HepG2 (cell line): Measurements from ENCODE around the gene PCYT2. TPM values are rescaled to one million over a fixed set of nuclear protein-coding genes. Genes with fewer than 3 reads are reported as not detected.

Experiments used
- CREM ChIP-seq, 2 experiments: sonication (generic) in 1 of 2; formaldehyde crosslinking in 1 of 2; IDR thresholded peaks; 2 replicates each; pipeline versions ENCODE4 v1.4.0 to v1.6.1; 2016 to 2020; ENCODE audit warnings: antibody characterized with exemption in 1 of 2, mild to moderate bottlenecking in 1 of 2, missing genetic modification reagents in 1 of 2
- NFKBIZ ChIP-seq: IDR thresholded peaks from 2 replicates; pipeline ENCODE4 v1.6.1; 2018; ENCODE audit warnings: missing genetic modification reagents, missing compliant biosample characterization
- PLRG1 ChIP-seq: fragments of 450-650 bp; conservative IDR thresholded peaks from 2 replicates; pipeline ENCODE4 v1.6.1; 2016
- U2AF2 ChIP-seq: fragments of 200-400 bp; formaldehyde crosslinking; IDR thresholded peaks from 2 replicates; pipeline ENCODE4 v1.6.1; 2017; ENCODE audit warnings: low read depth, mild to moderate bottlenecking, low read length
- WIZ ChIP-seq: sonication (generic); formaldehyde crosslinking; IDR thresholded peaks from 2 replicates; pipeline ENCODE4 v1.5.1; 2020; ENCODE audit warnings: mild to moderate bottlenecking, missing genetic modification reagents
- ZFX ChIP-seq: sonication (generic); formaldehyde crosslinking; IDR thresholded peaks from 2 replicates; pipeline ENCODE4 v1.4.0; 2020; ENCODE audit warnings: mild to moderate bottlenecking, low read depth, missing genetic modification reagents, moderate library complexity
- ZNF335 ChIP-seq: sonication (generic); formaldehyde crosslinking; IDR thresholded peaks from 2 replicates; pipeline ENCODE4 v1.4.0; 2020; ENCODE audit warnings: missing genetic modification reagents
- ZNF644 ChIP-seq: IDR thresholded peaks from 2 replicates; pipeline ENCODE4 v1.6.1; 2016; ENCODE audit warnings: low read depth
- ZNF761 ChIP-seq: sonication (generic); formaldehyde crosslinking; conservative IDR thresholded peaks from 2 replicates; pipeline ENCODE4 v1.4.0; 2020; ENCODE audit warnings: mild to moderate bottlenecking, missing genetic modification reagents
- ZNF772 ChIP-seq: sonication (generic); formaldehyde crosslinking; IDR thresholded peaks from 2 replicates; pipeline ENCODE4 v1.5.0; 2020; ENCODE audit warnings: mild to moderate bottlenecking, missing genetic modification reagents
- polyA plus RNA-seq, 8 experiments: library from polyadenylated mRNA; depleted of rRNA in 3 of 8; stranded (reverse) in 7 of 8; unstranded in 1 of 8; fragments of >200 nt; fragmentation: Illumina TruSeq in 4 of 8; extraction: Trizol in 4 of 8; gene quantifications; 2 replicates each; pipeline versions ENCODE4 v1.2.1 to v1.2.3, GENCODE V29; 2011 to 2016; ENCODE audit warnings: low read depth in 4 of 8, missing spikeins in 1 of 8, mixed read lengths in 1 of 8; ENCODE audit not compliant: insufficient read depth in 1 of 8
- total RNA-seq, 5 experiments: library from RNA; depleted of rRNA; stranded (reverse); fragments of >200 nt; fragmentation: Illumina TruSeq; extraction: Trizol; gene quantifications; 2 replicates each; pipeline ENCODE4 v1.2.3, GENCODE V29; 2016; ENCODE audit warnings: low read depth in 1 of 5
- TF ChIP-seq, protein P1 (sequence below), 2 experiments: sonication (generic) in 1 of 2; formaldehyde crosslinking in 1 of 2; IDR thresholded peaks; 2 replicates each; pipeline versions ENCODE4 v1.5.1 to v1.6.1; 2011 to 2020; ENCODE audit warnings: borderline replicate concordance in 1 of 2, low read depth in 1 of 2, low read length in 1 of 2, mild to moderate bottlenecking in 1 of 2, missing genetic modification reagents in 1 of 2, moderate library complexity in 1 of 2
- TF ChIP-seq, protein P2 (sequence below): sonication (generic); formaldehyde crosslinking; IDR thresholded peaks from 2 replicates; pipeline ENCODE4 v1.5.1; 2020; ENCODE audit warnings: mild to moderate bottlenecking, moderate library complexity, missing genetic modification reagents
- TF ChIP-seq, protein P3 (sequence below): sonication (generic); formaldehyde crosslinking; IDR thresholded peaks from 2 replicates; pipeline ENCODE4 v1.8.0; 2022; ENCODE audit warnings: missing genetic modification reagents, mild to moderate bottlenecking, borderline replicate concordance
- TF ChIP-seq, protein P4 (sequence below): IDR thresholded peaks from 2 replicates; pipeline ENCODE4 v1.6.1; 2016; ENCODE audit warnings: missing compliant biosample characterization, missing genetic modification reagents, borderline replicate concordance
- TF ChIP-seq, protein P5 (sequence below): sonication (generic); formaldehyde crosslinking; IDR thresholded peaks from 2 replicates; pipeline ENCODE4 v1.9.0; 2021; ENCODE audit warnings: missing genetic modification reagents, borderline replicate concordance

The PCYT2 gene
- total and polyA plus RNA-seq, 2 of the 13 experiments (the other 11 are each of a cell fraction or from before 2014, with no cell fraction given): 147 to 297 TPM

DNA sequence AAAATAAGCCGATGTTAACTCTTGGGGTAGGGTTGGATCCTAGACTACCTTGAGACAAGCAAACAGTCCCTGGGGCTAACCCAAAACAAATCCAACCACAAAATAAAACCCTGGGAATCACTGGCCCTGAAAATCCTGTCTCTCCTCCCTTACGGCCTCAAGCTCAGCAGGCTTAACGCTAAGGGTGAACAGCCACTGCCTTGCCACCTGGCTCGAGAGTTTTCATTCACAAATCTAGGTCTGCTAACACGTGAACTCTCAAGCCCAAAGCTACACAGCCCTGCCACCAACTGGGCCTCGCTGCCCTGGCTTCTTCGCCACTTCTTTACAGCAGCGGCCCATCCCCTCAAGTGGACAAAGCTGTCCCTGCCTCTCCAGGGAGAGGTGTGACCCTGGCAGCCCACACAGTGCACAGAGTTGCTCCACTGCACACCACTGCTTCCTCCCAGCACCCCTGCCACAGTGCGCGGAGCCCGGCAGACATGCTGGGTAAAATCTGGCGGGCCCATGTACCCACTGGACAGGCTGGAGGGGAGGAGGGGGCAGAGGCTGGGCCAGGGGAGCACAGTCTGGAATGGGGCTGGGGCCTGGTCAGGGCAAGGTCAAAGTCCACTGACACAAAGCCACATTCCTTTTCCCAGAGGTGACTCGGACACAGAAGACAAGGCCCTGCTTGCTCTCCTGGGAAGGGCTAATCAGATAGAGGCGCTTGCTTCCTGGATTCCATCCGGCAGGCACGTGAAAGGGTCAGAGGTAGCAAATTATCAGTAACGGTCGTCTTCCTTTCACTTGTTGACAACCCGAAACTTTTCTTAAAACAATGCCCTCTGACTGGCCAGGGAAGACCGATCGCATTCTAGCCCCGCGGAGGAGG lies 996 bp downstream of the PCYT2 start (continued):
- TF ChIP-seq, protein P1, sequence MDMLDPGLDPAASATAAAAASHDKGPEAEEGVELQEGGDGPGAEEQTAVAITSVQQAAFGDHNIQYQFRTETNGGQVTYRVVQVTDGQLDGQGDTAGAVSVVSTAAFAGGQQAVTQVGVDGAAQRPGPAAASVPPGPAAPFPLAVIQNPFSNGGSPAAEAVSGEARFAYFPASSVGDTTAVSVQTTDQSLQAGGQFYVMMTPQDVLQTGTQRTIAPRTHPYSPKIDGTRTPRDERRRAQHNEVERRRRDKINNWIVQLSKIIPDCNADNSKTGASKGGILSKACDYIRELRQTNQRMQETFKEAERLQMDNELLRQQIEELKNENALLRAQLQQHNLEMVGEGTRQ (IDR thresholded peaks at IDR 0.05; ENCODE audit: low read depth, low read length): 0 out of 2 replicates have a peak, but pooled peaks have one; percentile 4
- TF ChIP-seq, protein P1 (CRISPR knock-in tag; IDR thresholded peaks at IDR 0.05; ENCODE audit: borderline replicate concordance): 0 out of 2 replicates have a peak, but pooled peaks have one; percentile 34
- TF ChIP-seq WIZ (peak; percentile 84; the same call in 1 of the 2 replicates), ZFX (CRISPR knock-in tag) (peak; percentile 99), PLRG1 (no peak), NFKBIZ (CRISPR knock-in tag) (no peak), ZNF761 (0 out of 2 replicates have a peak, but pooled peaks have one; percentile 30), CREM (IDR thresholded peaks at IDR 0.05) (peak; percentile 77), CREM (CRISPR knock-in tag; IDR thresholded peaks at IDR 0.05) (no peak), ZNF335 (0 out of 2 replicates have a peak, but pooled peaks have one; percentile 58), ZNF644 (CRISPR knock-in tag) (peak; percentile 46; the same call in 1 of the 2 replicates), U2AF2 (0 out of 2 replicates have a peak, but pooled peaks have one; percentile 21), ZNF772 (CRISPR knock-in tag) (peak; percentile 53; the same call in 1 of the 2 replicates)
- TF ChIP-seq, protein P2, sequence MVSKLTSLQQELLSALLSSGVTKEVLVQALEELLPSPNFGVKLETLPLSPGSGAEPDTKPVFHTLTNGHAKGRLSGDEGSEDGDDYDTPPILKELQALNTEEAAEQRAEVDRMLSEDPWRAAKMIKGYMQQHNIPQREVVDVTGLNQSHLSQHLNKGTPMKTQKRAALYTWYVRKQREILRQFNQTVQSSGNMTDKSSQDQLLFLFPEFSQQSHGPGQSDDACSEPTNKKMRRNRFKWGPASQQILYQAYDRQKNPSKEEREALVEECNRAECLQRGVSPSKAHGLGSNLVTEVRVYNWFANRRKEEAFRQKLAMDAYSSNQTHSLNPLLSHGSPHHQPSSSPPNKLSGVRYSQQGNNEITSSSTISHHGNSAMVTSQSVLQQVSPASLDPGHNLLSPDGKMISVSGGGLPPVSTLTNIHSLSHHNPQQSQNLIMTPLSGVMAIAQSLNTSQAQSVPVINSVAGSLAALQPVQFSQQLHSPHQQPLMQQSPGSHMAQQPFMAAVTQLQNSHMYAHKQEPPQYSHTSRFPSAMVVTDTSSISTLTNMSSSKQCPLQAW (CRISPR knock-in tag): peak; percentile 70; the same call in 1 of the 2 replicates
- TF ChIP-seq, protein P3, sequence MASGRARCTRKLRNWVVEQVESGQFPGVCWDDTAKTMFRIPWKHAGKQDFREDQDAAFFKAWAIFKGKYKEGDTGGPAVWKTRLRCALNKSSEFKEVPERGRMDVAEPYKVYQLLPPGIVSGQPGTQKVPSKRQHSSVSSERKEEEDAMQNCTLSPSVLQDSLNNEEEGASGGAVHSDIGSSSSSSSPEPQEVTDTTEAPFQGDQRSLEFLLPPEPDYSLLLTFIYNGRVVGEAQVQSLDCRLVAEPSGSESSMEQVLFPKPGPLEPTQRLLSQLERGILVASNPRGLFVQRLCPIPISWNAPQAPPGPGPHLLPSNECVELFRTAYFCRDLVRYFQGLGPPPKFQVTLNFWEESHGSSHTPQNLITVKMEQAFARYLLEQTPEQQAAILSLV (CRISPR knock-in tag): peak; percentile 53; the same call in 1 of the 2 replicates
- TF ChIP-seq, protein P4, sequence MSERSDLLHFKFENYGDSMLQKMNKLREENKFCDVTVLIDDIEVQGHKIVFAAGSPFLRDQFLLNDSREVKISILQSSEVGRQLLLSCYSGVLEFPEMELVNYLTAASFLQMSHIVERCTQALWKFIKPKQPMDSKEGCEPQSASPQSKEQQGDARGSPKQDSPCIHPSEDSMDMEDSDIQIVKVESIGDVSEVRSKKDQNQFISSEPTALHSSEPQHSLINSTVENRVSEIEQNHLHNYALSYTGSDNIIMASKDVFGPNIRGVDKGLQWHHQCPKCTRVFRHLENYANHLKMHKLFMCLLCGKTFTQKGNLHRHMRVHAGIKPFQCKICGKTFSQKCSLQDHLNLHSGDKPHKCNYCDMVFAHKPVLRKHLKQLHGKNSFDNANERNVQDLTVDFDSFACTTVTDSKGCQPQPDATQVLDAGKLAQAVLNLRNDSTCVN (CRISPR knock-in tag): 0 out of 2 replicates have a peak, but pooled peaks have one; percentile 14
- TF ChIP-seq, protein P5, sequence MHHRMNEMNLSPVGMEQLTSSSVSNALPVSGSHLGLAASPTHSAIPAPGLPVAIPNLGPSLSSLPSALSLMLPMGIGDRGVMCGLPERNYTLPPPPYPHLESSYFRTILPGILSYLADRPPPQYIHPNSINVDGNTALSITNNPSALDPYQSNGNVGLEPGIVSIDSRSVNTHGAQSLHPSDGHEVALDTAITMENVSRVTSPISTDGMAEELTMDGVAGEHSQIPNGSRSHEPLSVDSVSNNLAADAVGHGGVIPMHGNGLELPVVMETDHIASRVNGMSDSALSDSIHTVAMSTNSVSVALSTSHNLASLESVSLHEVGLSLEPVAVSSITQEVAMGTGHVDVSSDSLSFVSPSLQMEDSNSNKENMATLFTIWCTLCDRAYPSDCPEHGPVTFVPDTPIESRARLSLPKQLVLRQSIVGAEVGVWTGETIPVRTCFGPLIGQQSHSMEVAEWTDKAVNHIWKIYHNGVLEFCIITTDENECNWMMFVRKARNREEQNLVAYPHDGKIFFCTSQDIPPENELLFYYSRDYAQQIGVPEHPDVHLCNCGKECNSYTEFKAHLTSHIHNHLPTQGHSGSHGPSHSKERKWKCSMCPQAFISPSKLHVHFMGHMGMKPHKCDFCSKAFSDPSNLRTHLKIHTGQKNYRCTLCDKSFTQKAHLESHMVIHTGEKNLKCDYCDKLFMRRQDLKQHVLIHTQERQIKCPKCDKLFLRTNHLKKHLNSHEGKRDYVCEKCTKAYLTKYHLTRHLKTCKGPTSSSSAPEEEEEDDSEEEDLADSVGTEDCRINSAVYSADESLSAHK (CRISPR knock-in tag): no peak
